Astrocyte (in vitro differentiated cells and primary cell): ENCODE measurements around the gene FAM170B.

Source experiments
- CTCF ChIP-seq: IDR thresholded peaks from 2 replicates; pipeline ENCODE4 v1.5.1; 2011; ENCODE audit warnings: low read depth, mild to moderate bottlenecking, inconsistent platforms, low read length, moderate library complexity; ENCODE audit not compliant: insufficient read depth
- EZH2 ChIP-seq: IDR thresholded peaks from 2 replicates; pipeline ENCODE4 v1.6.1; 2012; ENCODE audit warnings: mild to moderate bottlenecking, low read length, inconsistent platforms; ENCODE audit not compliant: insufficient read depth

DNA sequence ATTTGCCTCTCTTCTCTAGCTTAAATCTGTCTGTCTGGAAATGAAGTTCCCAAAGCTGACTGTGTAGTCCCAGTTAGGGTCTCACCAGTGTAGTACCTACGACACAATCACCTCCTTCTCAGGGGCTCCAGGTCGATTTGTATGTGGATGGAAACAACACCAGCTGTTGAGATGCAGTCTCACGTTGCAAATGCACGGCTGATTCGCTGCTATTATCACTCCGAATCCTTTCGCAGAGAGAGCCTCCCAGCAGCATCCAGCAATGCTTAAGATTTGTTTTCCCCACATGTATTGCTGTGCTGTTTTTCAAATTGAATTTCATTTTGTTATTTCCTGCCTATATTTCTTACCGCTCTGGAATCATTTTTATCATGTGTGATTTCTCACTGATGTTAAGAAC is 34.8 kb downstream of the FAM170B start:
- TF ChIP-seq CTCF: no peak
- no peak for TF ChIP-seq EZH2
